ENCODE results near the gene IRF8. TPM values are rescaled to one million over a fixed set of nuclear protein-coding genes. Genes with fewer than 3 reads are reported as not detected.
"Not testable (repeated sequence)": the region's sequence is repeated elsewhere in the genome, so short reads cannot be mapped to it uniquely, and the experiment has no call there.

IRF8 gene
- polyA plus RNA-seq, 1 experiment: not detected

DNA sequence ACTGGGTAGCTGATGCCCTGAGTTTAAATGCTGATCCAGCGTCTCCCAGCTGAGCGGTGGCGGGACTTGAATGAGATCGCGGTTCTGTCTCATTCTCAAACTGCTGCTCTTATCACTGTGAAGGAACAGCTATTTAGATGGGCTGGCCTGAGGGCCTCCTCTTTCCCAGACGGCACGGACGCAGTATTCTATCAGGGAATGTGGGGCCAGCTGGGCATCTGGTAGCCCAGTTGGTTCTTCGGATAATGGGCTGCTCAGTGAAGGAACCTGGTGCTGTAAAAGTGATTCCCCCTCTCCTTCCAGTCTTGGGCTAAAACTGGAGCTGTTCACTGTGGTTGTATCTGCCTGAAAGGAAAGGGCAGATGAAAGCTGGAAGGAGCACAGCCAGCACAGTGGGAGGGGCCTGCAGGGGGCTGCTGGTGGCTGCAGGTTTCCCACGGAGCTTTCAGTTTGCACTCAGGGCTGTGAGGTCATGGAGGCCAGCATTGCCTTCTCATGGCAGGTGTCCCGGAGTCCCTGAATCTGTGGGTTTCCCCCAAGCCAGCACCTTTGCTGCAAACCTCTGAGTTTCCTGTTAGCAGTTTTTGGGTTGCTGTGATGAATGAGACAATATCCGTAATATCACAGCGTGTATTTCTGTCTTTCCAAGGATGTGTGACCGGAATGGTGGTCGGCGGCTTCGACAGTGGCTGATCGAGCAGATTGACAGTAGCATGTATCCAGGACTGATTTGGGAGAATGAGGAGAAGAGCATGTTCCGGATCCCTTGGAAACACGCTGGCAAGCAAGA is 3.6 kb downstream of the IRF8 start:
- POLR2A ChIA-PET: no interaction called here
- Histone ChIP-seq H3K27ac (ENCODE audit: low read depth, low read length) (no peak overlapping the region), H3K4me3 (ENCODE audit: low read depth, low read length) (no peak overlapping the region), H3K9me3 (ENCODE audit: control insufficient read depth, insufficient read depth, low read length) (peaks cover 18% of the 10 kb centered on the region), H3K27me3 (ENCODE audit: control insufficient read depth, insufficient read depth, low read length) (peaks cover 77% of the 10 kb centered on the region)
- TF ChIP-seq, protein P1, sequence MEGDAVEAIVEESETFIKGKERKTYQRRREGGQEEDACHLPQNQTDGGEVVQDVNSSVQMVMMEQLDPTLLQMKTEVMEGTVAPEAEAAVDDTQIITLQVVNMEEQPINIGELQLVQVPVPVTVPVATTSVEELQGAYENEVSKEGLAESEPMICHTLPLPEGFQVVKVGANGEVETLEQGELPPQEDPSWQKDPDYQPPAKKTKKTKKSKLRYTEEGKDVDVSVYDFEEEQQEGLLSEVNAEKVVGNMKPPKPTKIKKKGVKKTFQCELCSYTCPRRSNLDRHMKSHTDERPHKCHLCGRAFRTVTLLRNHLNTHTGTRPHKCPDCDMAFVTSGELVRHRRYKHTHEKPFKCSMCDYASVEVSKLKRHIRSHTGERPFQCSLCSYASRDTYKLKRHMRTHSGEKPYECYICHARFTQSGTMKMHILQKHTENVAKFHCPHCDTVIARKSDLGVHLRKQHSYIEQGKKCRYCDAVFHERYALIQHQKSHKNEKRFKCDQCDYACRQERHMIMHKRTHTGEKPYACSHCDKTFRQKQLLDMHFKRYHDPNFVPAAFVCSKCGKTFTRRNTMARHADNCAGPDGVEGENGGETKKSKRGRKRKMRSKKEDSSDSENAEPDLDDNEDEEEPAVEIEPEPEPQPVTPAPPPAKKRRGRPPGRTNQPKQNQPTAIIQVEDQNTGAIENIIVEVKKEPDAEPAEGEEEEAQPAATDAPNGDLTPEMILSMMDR (IDR thresholded peaks at IDR 0.05; ENCODE audit: low read depth, low read length): no peak
- DNase-seq (ENCODE audit: low read depth, low spot score): no peak
- CTCF ChIA-PET: interaction anchor here (1.1 kb wide), 1 partner anchor 83 kb away, joined by 3 read pairs; no protein-coding TSS in a partner anchor

DNA sequence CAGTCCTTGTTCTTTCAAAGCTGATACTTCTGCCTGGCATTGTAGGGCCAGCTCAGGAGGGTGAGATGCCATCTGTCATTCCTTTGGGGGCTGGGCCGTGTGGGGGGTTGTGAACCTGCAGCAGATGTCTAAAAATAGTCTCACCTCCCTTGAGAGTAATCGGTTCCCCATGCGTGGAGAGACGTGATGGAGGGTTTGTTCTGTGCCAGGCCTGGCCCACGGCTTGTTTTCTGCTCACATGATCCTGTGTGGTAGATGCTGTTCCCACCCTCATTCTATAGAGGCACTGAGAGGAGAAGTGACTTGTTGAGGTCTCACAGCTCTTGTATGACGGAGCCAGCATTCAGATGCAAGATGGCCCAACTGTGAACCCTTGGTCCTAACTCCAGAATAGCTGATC is 4.6 kb downstream of the IRF8 start:
- no peak overlapping the region for H3K27ac ChIP-seq (ENCODE audit: low read depth, low read length)
- no peak for DNase-seq (ENCODE audit: low read depth, low spot score)
- TF ChIP-seq, protein P1 (IDR thresholded peaks at IDR 0.05; ENCODE audit: low read depth, low read length): no peak
- H3K27me3 ChIP-seq (ENCODE audit: control insufficient read depth, insufficient read depth, low read length): peaks cover 69% of the 10 kb centered on the region
- peaks cover 18% of the 10 kb centered on the region for H3K9me3 ChIP-seq (ENCODE audit: control insufficient read depth, insufficient read depth, low read length)
- POLR2A ChIA-PET: no interaction called here
- no peak overlapping the region for H3K4me3 ChIP-seq (ENCODE audit: low read depth, low read length)
- CTCF ChIA-PET: no interaction called here

DNA sequence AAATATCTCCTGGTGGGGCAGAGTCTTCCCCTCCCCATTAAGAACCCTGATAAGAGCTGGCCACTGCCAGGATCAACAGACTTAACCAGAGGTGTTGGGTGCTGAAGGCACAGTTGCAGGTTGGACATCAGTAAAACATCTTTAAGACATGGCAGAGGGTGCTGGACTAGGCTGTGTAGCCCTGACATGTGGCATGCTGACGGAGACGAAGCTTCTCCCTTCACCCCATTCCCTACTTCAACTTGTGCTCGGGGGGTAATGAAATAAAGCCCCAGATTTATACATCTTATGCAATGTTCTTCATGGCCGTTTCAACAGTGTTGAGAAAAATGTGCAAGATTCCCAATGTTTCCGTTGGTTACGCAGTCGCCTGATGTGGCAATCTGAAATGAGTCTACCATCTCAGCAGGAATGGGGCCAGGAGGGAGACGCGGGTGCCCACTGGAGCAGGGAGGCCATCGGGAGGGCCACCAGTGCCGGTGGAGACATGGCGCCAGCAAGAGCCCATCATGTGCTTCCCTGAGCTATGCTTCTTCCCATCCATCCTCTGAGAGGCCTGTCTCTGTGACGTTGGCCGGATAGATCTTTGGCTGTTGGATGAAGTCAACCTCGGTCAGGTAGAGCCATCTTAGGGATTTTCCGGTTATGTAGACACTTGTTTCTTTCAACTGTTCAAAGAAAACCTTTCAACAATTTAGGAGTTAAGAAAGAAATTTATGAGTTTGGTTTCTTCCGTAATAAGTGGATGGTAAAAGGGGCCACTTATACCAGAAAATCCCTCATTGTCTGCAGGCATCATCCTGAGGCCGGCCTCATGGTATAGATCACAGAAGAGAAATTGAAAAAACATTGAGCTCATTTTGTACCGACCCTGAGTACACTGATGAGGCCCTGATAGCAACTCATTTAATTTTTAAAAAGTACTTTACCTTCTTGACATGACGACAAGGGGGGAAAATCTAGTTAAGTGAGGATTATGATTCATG is 6.4 kb downstream of the IRF8 start:
- TF ChIP-seq, protein P1 (IDR thresholded peaks at IDR 0.05; ENCODE audit: low read depth, low read length): no peak
- ChIA-PET POLR2A (no interaction called here), CTCF (interaction anchor here (1.3 kb wide), 1 partner anchor 86 kb away, joined by 3 read pairs; no protein-coding TSS in a partner anchor)
- no peak overlapping the region for H3K4me3 ChIP-seq (ENCODE audit: low read depth, low read length)
- no peak for DNase-seq (ENCODE audit: low read depth, low spot score)
- H3K9me3 ChIP-seq (ENCODE audit: control insufficient read depth, insufficient read depth, low read length): peaks cover 16% of the 10 kb centered on the region
- peaks cover 66% of the 10 kb centered on the region for H3K27me3 ChIP-seq (ENCODE audit: control insufficient read depth, insufficient read depth, low read length)
- H3K27ac ChIP-seq (ENCODE audit: low read depth, low read length): no peak overlapping the region

DNA sequence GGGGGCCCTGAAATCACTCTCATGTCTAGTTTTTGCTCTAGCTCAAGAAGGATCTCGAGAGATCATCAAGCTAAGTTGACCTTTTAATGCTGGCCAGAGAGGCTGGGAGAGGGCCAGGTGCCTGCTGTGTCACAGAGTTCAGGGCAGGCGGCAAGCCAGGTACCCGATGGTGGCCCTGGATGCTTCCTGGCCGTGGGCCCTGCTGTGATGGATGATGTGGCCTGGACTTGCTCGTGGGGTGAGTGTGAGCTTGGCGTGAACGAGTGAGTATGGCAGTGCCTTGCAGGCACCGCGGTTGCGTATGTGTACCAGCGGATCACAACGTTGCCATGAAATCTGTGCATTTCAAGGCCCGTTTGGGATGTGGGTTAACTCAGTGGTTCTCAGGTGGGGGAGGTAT is 7.4 kb downstream of the IRF8 start:
- peaks cover 64% of the 10 kb centered on the region for H3K27me3 ChIP-seq (ENCODE audit: control insufficient read depth, insufficient read depth, low read length)
- H3K9me3 ChIP-seq (ENCODE audit: control insufficient read depth, insufficient read depth, low read length): peaks cover 16% of the 10 kb centered on the region
- no peak for DNase-seq (ENCODE audit: low read depth, low spot score)
- no peak overlapping the region for H3K27ac ChIP-seq (ENCODE audit: low read depth, low read length)
- TF ChIP-seq, protein P1 (IDR thresholded peaks at IDR 0.05; ENCODE audit: low read depth, low read length): no peak
- ChIA-PET POLR2A (no interaction called here), CTCF (interaction anchor here (1.3 kb wide), 1 partner anchor 87 kb away, joined by 3 read pairs; no protein-coding TSS in a partner anchor)
- H3K4me3 ChIP-seq (ENCODE audit: low read depth, low read length): no peak overlapping the region

DNA sequence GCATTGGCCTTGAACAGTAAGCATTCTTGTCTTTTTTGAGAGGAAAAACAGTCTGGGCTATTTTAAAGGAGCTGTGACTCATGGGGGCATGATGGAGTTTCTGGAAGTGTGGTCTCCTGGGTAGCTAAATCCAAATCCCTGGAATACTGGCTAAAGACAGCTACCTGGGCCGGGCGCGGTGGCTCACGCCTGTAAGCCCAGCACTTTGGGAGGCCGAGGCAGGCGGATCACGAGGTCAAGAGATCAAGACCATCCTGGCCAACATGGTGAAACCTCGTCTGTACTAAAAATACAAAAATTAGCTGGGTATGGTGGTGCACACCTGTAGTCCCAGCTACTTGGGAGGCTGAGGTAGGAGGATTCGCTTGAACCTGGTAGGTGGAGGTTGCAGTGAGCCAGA is 8.3 kb downstream of the IRF8 start:
- POLR2A ChIA-PET; H3K4me3 ChIP-seq (ENCODE audit: low read depth, low read length); DNase-seq (ENCODE audit: low read depth, low spot score); CTCF ChIA-PET; H3K27ac ChIP-seq (ENCODE audit: low read depth, low read length): not testable (repeated sequence)
- peaks cover 64% of the 10 kb centered on the region for H3K27me3 ChIP-seq (ENCODE audit: control insufficient read depth, insufficient read depth, low read length)
- peaks cover 16% of the 10 kb centered on the region for H3K9me3 ChIP-seq (ENCODE audit: control insufficient read depth, insufficient read depth, low read length)
